Fibroblast of villous mesenchyme (primary cell): ENCODE data around the gene GRIK2. TPM values are rescaled to one million over a fixed set of nuclear protein-coding genes. Genes with fewer than 3 reads are reported as not detected.

Experiments
- DNase-seq: peaks from one replicate; pipeline ENCODE4 v3.0.0-alpha.2; 2010; ENCODE audit warnings: low read depth
- H3K4me3 ChIP-seq: 2 replicates; pipeline ENCODE4 v1.5.1; 2011; ENCODE audit warnings: low read depth, mild to moderate bottlenecking, low read length
- total RNA-seq: library from RNA; depleted of rRNA; stranded (reverse); fragments of >200 nt; gene quantifications from 2 replicates; pipeline ENCODE4 v1.2.3, GENCODE V29; 2012
- TF ChIP-seq, protein P1 (sequence below): IDR thresholded peaks from 2 replicates; pipeline ENCODE4 v1.5.1; 2012; ENCODE audit warnings: low read depth, mild to moderate bottlenecking, low read length; ENCODE audit not compliant: insufficient read depth

GRIK2 gene
- total RNA-seq, 1 donor: 15.1 TPM

DNA sequence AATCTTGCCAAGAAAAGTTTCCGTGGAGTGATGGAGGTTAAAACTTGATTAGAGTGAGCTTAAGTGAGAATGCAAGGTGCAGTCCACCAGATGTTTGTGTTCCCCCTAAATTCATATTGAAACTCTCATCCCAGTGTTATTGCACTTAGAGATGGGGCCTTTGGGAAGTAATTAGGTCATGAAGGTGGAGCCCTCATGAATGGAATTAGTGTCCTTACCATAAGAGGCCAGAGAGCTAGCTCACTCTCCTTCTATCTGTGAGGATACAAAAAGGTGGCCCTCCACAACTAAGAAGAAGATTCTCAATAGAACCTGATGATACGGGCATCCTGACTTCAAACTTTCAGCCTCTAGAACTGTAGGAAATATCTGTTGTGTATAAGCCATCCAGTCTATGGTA, 258.6 kb downstream of the GRIK2 start:
- H3K4me3 ChIP-seq: no peak overlapping the region
- DNase-seq: no peak
- TF ChIP-seq, protein P1, sequence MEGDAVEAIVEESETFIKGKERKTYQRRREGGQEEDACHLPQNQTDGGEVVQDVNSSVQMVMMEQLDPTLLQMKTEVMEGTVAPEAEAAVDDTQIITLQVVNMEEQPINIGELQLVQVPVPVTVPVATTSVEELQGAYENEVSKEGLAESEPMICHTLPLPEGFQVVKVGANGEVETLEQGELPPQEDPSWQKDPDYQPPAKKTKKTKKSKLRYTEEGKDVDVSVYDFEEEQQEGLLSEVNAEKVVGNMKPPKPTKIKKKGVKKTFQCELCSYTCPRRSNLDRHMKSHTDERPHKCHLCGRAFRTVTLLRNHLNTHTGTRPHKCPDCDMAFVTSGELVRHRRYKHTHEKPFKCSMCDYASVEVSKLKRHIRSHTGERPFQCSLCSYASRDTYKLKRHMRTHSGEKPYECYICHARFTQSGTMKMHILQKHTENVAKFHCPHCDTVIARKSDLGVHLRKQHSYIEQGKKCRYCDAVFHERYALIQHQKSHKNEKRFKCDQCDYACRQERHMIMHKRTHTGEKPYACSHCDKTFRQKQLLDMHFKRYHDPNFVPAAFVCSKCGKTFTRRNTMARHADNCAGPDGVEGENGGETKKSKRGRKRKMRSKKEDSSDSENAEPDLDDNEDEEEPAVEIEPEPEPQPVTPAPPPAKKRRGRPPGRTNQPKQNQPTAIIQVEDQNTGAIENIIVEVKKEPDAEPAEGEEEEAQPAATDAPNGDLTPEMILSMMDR: no peak

DNA sequence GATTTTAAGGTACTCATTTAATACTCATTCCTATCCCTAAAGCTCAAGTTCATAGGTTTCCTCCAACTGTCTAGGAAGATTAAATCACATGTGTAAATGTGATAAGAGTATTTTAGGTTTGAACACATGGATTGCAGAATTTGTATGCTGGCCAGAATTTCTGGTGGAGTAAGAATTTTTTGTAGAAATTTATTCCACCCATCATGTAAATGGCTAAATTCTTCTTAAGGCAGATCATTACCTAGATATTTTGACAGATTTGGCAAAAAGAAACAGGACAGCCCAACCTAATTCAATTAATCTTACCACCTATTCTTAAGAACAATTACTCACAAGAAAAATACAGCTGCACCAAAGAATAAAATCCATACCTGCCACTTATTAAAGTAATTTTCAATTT, 261.6 kb downstream of the GRIK2 start:
- no peak for DNase-seq
- TF ChIP-seq, protein P1: no peak

DNA sequence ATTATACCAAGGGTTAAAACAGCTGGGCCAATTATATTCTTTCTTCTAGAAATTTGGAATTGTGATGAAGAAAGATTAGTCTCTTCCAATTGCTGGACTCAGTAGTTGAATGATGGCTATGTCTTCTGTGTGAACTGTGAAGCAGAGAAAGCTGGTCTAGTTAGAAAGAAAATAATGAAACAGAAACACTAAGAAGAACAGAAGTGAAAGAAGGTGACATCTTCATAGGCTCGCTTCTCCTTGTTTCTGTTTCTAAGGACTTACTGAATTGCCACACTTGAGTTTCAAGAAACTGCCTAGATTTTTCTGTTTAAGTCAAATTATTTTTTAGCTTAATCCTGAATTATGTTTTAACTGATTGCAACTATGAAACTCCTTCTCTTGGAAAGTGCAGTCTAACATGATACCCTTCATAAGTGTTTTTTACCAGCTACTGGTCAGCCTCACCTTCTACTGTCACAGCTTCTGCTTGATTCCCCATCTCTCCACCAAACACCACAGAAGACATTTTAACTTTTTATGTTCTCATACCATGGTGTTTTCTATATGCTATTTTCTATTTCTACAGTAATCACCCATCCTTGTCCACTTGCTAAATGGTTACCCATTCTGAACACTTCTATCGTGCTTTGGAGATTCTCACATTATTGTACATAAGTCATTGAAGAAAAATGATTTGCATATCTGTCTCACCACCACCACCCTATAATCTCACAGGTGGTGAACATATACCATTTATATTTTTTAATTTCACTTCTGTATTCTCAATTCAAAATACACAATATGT, 268.8 kb downstream of the GRIK2 start:
- TF ChIP-seq, protein P1: no peak
- DNase-seq: no peak
- no peak overlapping the region for H3K4me3 ChIP-seq

More for the DNA sequence above, 261.6 kb downstream of the GRIK2 start:
- H3K4me3 ChIP-seq: no peak overlapping the region

DNA sequence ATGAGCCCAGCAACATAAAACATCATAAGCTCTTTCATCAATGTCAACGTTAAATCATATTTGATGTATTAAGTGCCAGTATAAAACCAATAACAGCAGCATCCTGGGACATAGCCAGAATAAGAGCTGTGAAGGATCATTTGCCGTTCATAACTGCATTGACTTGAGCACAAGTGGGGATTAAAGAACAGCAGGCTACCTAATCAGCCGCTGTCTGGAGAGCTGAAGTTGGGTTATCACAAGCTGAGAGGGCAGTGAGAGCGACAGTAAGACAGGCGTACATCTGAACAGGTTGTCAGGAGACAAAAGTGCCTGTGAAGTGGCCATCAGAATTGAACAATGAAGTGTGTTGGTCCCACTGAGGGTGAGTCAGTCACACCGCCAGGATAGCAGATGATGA, 269.6 kb downstream of the GRIK2 start:
- H3K4me3 ChIP-seq: no peak overlapping the region
- no peak for DNase-seq
- TF ChIP-seq, protein P1: no peak

DNA sequence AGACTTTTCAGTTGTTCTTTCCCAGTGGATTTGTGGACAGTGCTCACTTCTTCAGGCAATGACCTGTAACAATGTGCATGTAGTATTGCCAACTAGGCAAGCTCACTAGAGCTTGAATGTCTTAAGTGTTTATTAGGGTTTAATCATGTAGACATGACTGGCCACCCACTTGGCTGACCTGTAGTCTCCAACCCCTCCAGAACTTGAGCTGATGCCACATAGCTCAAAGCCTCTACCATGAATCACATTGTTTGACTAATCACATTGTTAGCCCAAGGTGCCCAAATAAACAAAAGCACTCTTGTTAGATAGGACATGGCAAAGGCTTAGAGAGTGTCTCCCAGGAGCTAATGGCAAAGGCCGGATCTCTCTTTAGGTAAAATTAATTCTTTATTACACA, 272.7 kb downstream of the GRIK2 start:
- TF ChIP-seq, protein P1: no peak
- no peak overlapping the region for H3K4me3 ChIP-seq
- DNase-seq: no peak

DNA sequence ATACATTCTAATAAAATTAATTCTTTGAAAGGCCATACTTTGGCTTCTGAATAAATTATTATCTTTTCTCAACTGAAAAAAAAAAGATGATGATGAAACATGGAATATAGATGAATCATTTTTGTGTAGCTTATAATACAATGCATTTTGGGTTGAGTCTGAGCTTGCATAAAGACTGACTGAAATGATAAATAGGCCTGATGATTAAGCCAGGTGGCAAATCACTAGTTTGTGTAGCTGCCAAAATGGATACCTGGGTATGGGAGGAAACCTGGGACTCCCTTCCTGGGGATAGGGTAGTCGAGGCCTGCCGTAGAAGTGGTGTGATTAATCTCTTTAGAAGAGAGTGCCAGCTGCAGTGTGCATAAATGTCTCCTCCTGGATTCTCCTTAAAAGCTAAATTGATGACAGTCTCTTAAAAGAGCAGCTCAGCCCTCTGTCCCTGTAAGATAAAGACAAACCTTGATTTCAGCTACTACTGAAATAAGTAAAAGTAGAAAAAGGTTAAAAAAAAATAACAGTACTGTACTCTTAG, 275.1 kb downstream of the GRIK2 start:
- no peak overlapping the region for H3K4me3 ChIP-seq
- DNase-seq: no peak
- TF ChIP-seq, protein P1: no peak
